Esophagus squamous epithelium (tissue), 5 donors: ENCODE data around the gene PGA3. TPM values are rescaled to one million over a fixed set of nuclear protein-coding genes. Genes with fewer than 3 reads are reported as not detected.
A peak's percentile ranks its signal among the peaks of the same experiment; 100 is the strongest.

Experiments
- DNase-seq: peaks from one replicate; lab custom pipeline; 2025; lab: John Stamatoyannopoulos, UW
- H3K27ac ChIP-seq, 4 donors: fragments of 200-600 bp; sonication (generic); one replicate each; pipeline ENCODE4 v1.5.1; 2016 to 2019; ENCODE audit warnings: mild to moderate bottlenecking in 1 of 4
- H3K27me3 ChIP-seq, 4 donors: fragments of 200-600 bp; sonication (generic); 1 replicate in 3 of 4; 2 replicates in 1 of 4; pipeline versions ENCODE4 v1.5.1 to v1.6.0; 2017 to 2021; ENCODE audit warnings: antibody characterized with exemption in 1 of 4
- H3K36me3 ChIP-seq, 3 donors: fragments of 200-600 bp; sonication (generic); one replicate each; pipeline ENCODE4 v1.5.1; 2016 to 2019
- H3K4me1 ChIP-seq, 3 donors: fragments of 200-600 bp; sonication (generic); one replicate each; pipeline ENCODE4 v1.5.1; 2017 to 2019
- H3K4me3 ChIP-seq, 4 donors: fragments of 200-600 bp; sonication (generic); 1 replicate in 3 of 4; 2 replicates in 1 of 4; pipeline ENCODE4 v1.5.1; 2016 to 2019; ENCODE audit warnings: mild to moderate bottlenecking in 2 of 4, moderate library complexity in 1 of 4
- H3K9me3 ChIP-seq, 3 donors: fragments of 200-600 bp; sonication (generic); one replicate each; pipeline ENCODE4 v1.5.1; 2016 to 2019
- POLR2A ChIP-seq, 4 donors: fragments of 450-650 bp; IDR thresholded peaks; one replicate each; pipeline ENCODE4 v1.6.1; 2017; ENCODE audit warnings: antibody characterized with exemption in 4 of 4, mild to moderate bottlenecking in 4 of 4, moderate library complexity in 3 of 4
- WGBS, 2 donors: methylation state at CpG; one replicate each; pipeline ENCODE4 v1.1.5; 2018; 5-methylcytosine and 5-hydroxymethylcytosine counted together
- intact Hi-C: fragments of 100-400 bp; cut with DNase I; formaldehyde crosslinking; loops from one replicate; pipeline ENCODE4 v1.15.0; 2022
- total RNA-seq, 4 donors: library from RNA; depleted of rRNA; stranded (reverse); fragments of >200 nt; gene quantifications; one replicate each; pipeline ENCODE4 v1.1.0, GENCODE V29; 2016
- TF ChIP-seq, protein P1 (sequence below), 6 experiments: fragments of 450-650 bp in 4 of 6; fragments of 200-600 bp in 2 of 6; sonication (generic) in 2 of 6; IDR thresholded peaks; one replicate each; pipeline ENCODE4 v1.5.1; 2016 to 2019; ENCODE audit warnings: antibody characterized with exemption in 6 of 6, mild to moderate bottlenecking in 4 of 6, moderate library complexity in 4 of 6
- donor health status: DM: yes; HTN: yes; CAD: no.

The PGA3 gene
- total RNA-seq, 4 donors from 2014 or later = not detected

DNA sequence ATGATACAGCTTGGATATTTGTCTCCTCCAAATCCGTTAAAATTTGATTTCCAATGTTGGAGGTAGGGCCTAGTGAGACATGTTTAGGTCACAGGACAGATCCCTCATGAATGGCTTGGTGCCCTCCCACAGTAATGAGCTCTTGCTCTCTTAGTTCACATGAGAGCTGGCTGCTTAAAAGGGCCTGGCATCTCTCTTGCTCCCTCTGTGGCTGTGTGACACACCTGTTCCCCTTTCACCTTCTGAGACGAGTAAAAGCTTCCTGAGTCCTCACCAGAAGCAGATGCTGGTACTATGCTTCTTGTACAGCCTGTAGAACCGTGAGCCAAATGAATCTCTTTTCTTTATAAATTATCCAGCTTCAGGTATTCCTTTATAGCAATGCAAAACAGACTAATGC is 45.6 kb upstream of the PGA3 start:
- WGBS, 2 donors = 37 to 55% methylated on average over 3 of the region's 3 CpGs
- DNase-seq = no peak
- Histone ChIP-seq H3K4me1 (peaks cover 28 to 64% (median 49%) of the 10 kb centered on the region in 3 donors), H3K4me3 (no peak overlapping the region), H3K36me3 (peaks cover 0 to 16% (median 0%) of the 10 kb centered on the region in 3 donors), H3K9me3 (peaks cover 0 to 9% (median 0%) of the 10 kb centered on the region in 3 donors), H3K27me3 (no peaks in the 10 kb centered on the region), H3K27ac (peak overlapping the region in 3 of 4 donors; percentile 64 to 96 (median 93))
- TF ChIP-seq POLR2A (IDR thresholded peaks at IDR 0.05) = no peak
- TF ChIP-seq, protein P1, sequence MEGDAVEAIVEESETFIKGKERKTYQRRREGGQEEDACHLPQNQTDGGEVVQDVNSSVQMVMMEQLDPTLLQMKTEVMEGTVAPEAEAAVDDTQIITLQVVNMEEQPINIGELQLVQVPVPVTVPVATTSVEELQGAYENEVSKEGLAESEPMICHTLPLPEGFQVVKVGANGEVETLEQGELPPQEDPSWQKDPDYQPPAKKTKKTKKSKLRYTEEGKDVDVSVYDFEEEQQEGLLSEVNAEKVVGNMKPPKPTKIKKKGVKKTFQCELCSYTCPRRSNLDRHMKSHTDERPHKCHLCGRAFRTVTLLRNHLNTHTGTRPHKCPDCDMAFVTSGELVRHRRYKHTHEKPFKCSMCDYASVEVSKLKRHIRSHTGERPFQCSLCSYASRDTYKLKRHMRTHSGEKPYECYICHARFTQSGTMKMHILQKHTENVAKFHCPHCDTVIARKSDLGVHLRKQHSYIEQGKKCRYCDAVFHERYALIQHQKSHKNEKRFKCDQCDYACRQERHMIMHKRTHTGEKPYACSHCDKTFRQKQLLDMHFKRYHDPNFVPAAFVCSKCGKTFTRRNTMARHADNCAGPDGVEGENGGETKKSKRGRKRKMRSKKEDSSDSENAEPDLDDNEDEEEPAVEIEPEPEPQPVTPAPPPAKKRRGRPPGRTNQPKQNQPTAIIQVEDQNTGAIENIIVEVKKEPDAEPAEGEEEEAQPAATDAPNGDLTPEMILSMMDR (IDR thresholded peaks at IDR 0.05) = no peak
- intact Hi-C loops = no loop called here

DNA sequence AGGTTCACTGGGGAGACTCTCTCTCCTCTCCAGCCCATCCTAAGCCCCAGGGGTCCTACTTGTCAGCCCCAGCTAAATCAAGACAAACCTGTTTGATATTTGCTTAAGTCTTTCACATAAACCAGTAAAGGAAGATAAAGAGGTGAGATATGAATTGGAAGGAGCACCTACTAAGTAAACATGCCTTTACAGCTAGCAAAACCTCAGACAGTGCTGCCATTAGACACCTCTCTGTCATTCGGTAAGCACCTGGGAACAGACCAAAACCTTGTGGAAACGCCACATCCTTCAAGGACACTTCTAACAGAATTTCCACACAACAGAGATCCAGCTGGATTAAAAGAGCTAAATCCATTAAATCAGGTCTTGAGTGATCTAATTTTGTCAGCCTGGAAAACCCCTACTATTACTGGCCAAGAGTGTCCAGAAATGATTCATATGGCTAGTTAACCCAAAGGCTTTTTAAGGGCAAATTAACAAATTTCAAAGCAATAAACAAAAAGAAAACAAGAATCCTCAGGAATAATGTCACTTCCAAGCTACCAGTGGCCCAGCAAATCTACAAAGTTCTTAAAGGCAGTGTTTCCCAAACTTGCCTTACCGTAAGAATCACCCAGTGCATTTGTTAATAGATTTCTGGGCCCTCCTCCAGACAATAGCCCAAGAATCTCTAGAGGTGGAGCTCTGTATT is 44.5 kb upstream of the PGA3 start:
- Histone ChIP-seq H3K9me3 (peaks cover 0 to 9% (median 0%) of the 10 kb centered on the region in 3 donors), H3K36me3 (peaks cover 0 to 16% (median 0%) of the 10 kb centered on the region in 3 donors), H3K4me3 (peak overlapping the region in 1 of 4 donors; percentile 26), H3K27me3 (no peaks in the 10 kb centered on the region), H3K4me1 (peaks cover 19 to 57% (median 38%) of the 10 kb centered on the region in 3 donors), H3K27ac (peak overlapping the region; percentile 64 to 96 (median 82))
- intact Hi-C loops = no loop called here
- 10 to 20% methylated on average over 3 of the region's 3 CpGs for WGBS, 2 donors
- TF ChIP-seq, protein P1 (IDR thresholded peaks at IDR 0.05) = no peak
- TF ChIP-seq POLR2A (IDR thresholded peaks at IDR 0.05) = no peak
- no peak for DNase-seq

DNA sequence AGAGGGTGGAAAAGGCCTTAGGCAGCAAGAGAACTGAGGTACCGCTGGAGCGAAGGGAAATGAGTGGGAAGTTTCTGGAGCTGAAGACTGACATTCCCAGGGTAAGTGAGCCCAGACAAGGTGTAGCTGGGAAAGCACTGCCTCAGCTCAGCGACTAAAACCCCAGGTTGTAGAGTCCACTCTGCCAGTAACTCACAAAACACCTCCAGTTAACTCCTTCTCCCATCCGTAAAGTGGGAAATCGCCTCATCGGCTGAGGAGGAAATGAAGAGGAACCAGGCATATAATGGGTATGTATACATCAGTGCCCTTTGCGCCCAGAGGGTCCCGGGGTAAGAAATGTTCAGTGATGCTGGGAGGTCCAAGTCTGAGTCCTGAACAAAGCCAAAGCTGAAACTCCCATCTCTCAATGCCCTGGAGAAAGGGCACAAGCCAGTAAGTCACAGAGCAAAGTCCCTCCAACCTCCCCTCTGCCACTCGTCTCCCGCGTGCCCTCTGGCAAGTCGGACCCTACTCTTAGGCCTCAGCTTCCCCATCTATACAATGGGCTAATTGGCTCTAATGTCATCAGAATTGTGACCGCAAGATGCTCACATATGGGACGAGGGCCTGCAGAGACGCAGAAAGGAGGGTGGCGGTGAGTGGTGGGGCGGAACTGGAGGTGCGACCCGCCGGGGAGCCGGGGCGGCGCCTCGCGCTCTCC is 42.7 kb upstream of the PGA3 start:
- DNase-seq = no peak
- H3K4me1 ChIP-seq = peaks cover 19 to 53% (median 38%) of the 10 kb centered on the region in 3 donors
- TF ChIP-seq, protein P1 (IDR thresholded peaks at IDR 0.05) = no peak
- TF ChIP-seq POLR2A (IDR thresholded peaks at IDR 0.05) = no peak
- intact Hi-C loops = no loop called here
- H3K4me3 ChIP-seq = peak overlapping the region; percentile 59 to 91 (median 78)
- H3K36me3 ChIP-seq = peaks cover 0 to 6% (median 0%) of the 10 kb centered on the region in 3 donors
- peak overlapping the region; percentile 93 to 98 (median 97) for H3K27ac ChIP-seq
- H3K27me3 ChIP-seq = no peaks in the 10 kb centered on the region
- H3K9me3 ChIP-seq = no peaks in the 10 kb centered on the region
- WGBS, 2 donors = 8 to 23% methylated on average over 8 to 14 of the region's 25 CpGs

- intact Hi-C loops = no loop called here
- Histone ChIP-seq H3K27ac (peak within 1 kb of the TSS; percentile 93 to 98 (median 97)), H3K36me3 (peaks cover 0 to 6% (median 0%) of the 10 kb centered on the region in 3 donors), H3K4me3 (peak within 1 kb of the TSS; percentile 59 to 91 (median 78)), H3K4me1 (peaks cover 19 to 53% (median 38%) of the 10 kb centered on the region in 3 donors), H3K27me3 (no peaks in the 10 kb centered on the region), H3K9me3 (no peaks in the 10 kb centered on the region)
- WGBS, 2 donors = 0% methylated on average over 1 to 2 of the region's 85 CpGs
- TF ChIP-seq POLR2A (IDR thresholded peaks at IDR 0.05) = peak in 2 of 4 donors; percentile 57 to 81
- TF ChIP-seq, protein P1 (IDR thresholded peaks at IDR 0.05) = peak in 5 of 6 experiments; percentile 13 to 44 (median 19)
- DNase-seq = peak; percentile 57
Observed at GRCh38 chr11:61161190-61162091, 41.9 kb upstream of the PGA3 start, which contains the start of gene VPS37C. TSS of gene VPS37C (minus strand) at chr11:61161426. CDS start at chr11:61138829, 22,597 bp downstream.
